HG03060 (cell line): ENCODE measurements around the gene HCFC2.

Experiments used
- ATAC-seq: cut with Tn5 transposase; IDR thresholded peaks from one replicate; pipeline ENCODE4 v1.9.1; 2021; ENCODE audit warnings: low read depth, moderate number of reproducible peaks; ENCODE audit not compliant: unreplicated experiment

HCFC2 gene

GRCh38 chr12:104056419-104056972 is 7.8 kb upstream of the HCFC2 start:
- ATAC-seq: no peak

GRCh38 chr12:104057771-104058197 is 6.5 kb upstream of the HCFC2 start:
- ATAC-seq: no peak

GRCh38 chr12:104058802-104059201 is 5.5 kb upstream of the HCFC2 start:
- ATAC-seq: no peak

- no peak for ATAC-seq
Measured at GRCh38 chr12:104059963-104060362, 4.4 kb upstream of the HCFC2 start.

GRCh38 chr12:104060791-104061190 is 3.5 kb upstream of the HCFC2 start:
- ATAC-seq: no peak

GRCh38 chr12:104063712-104064030 is 660 bp upstream of the HCFC2 start:
- peak; percentile 17 for ATAC-seq

GRCh38 chr12:104064842-104065427 is 604 bp downstream of the HCFC2 start:
- ATAC-seq: peak; percentile 9

GRCh38 chr12:104072099-104072498 is 7.8 kb downstream of the HCFC2 start:
- ATAC-seq: no peak

GRCh38 chr12:104073699-104074098 is 9.4 kb downstream of the HCFC2 start:
- no peak for ATAC-seq

- ATAC-seq: no peak
Measured at GRCh38 chr12:104079024-104079423, 14.7 kb downstream of the HCFC2 start.

GRCh38 chr12:104080764-104081163 is 16.4 kb downstream of the HCFC2 start:
- no peak for ATAC-seq

GRCh38 chr12:104083769-104084475 is 19.6 kb downstream of the HCFC2 start:
- peak; percentile 85 for ATAC-seq

- ATAC-seq: no peak
Measured at GRCh38 chr12:104090685-104091084, 26.4 kb downstream of the HCFC2 start.

- no peak for ATAC-seq
Measured at GRCh38 chr12:104091136-104091535, 26.8 kb downstream of the HCFC2 start.

- ATAC-seq: no peak
Measured at GRCh38 chr12:104094284-104094683, 30.0 kb downstream of the HCFC2 start.

- ATAC-seq: no peak
Measured at GRCh38 chr12:104095289-104095688, 31.0 kb downstream of the HCFC2 start.

GRCh38 chr12:104097954-104098353 is 33.6 kb downstream of the HCFC2 start:
- ATAC-seq: no peak

- ATAC-seq: no peak
Measured at GRCh38 chr12:104105461-104105860, 41.1 kb downstream of the HCFC2 start.

GRCh38 chr12:104106965-104107364 is 42.6 kb downstream of the HCFC2 start:
- no peak for ATAC-seq

GRCh38 chr12:104108755-104109445 is 44.6 kb downstream of the HCFC2 start:
- no peak for ATAC-seq

- no peak for ATAC-seq
Measured at GRCh38 chr12:104109446-104110271, 45.3 kb downstream of the HCFC2 start.
